A549 (cell line): ENCODE results near the gene ZNF322.

Source experiments
- BCL3 ChIP-seq: fragments of >200 bp; sonication (Bioruptor Twin); formaldehyde crosslinking; IDR thresholded peaks from 3 replicates; pipeline ENCODE4 v1.6.1; 2016
- CTCF ChIP-seq: fragments of >200 bp; sonication (Bioruptor Twin); formaldehyde crosslinking; IDR thresholded peaks from 3 replicates; pipeline ENCODE4 v1.5.1; 2016
- ELK1 ChIP-seq: fragments of 150-350 bp; IDR thresholded peaks from 2 replicates; pipeline ENCODE4 v1.6.1; 2014; ENCODE audit warnings: low read depth, mild to moderate bottlenecking, low read length
- EP300 ChIP-seq, 2 experiments: fragments of >200 bp; sonication (Bioruptor Twin); formaldehyde crosslinking; IDR thresholded peaks; 2 replicates in 1 of 2; 3 replicates in 1 of 2; pipeline ENCODE4 v1.6.1; 2016 to 2017
- ESRRA ChIP-seq: fragments of 150-350 bp; IDR thresholded peaks from 2 replicates; pipeline ENCODE4 v1.6.1; 2014; ENCODE audit warnings: mild to moderate bottlenecking, low read length, borderline replicate concordance
- KDM5A ChIP-seq: fragments of 200-600 bp; sonication (generic); IDR thresholded peaks from 2 replicates; pipeline ENCODE4 v1.6.1; 2016; ENCODE audit warnings: antibody characterized with exemption, mild to moderate bottlenecking
- MAX ChIP-seq: IDR thresholded peaks from 2 replicates; pipeline ENCODE4 v1.6.1; 2012
- PBX3 ChIP-seq: IDR thresholded peaks from 2 replicates; pipeline ENCODE4 v1.6.1; 2012
- POLR2A ChIP-seq: IDR thresholded peaks from 2 replicates; pipeline ENCODE4 v1.6.1; 2012; ENCODE audit warnings: mild to moderate bottlenecking, low read length
- RAD21 ChIP-seq, 2 experiments: fragments of >200 bp in 1 of 2; sonication (Bioruptor Twin) in 1 of 2; formaldehyde crosslinking in 1 of 2; IDR thresholded peaks in 1 of 2; conservative IDR thresholded peaks in 1 of 2; 2 replicates in 1 of 2; 3 replicates in 1 of 2; pipeline ENCODE4 v1.6.1; 2012 to 2018; ENCODE audit warnings: inconsistent platforms in 1 of 2
- SMC3 ChIP-seq: fragments of >200 bp; sonication (Bioruptor Twin); formaldehyde crosslinking; IDR thresholded peaks from 3 replicates; pipeline ENCODE4 v1.6.1; 2018; ENCODE audit warnings: inconsistent platforms
- TP53 ChIP-seq: fragments of 250-450 bp; sonication (Bioruptor Pico); IDR thresholded peaks from 2 replicates; pipeline ENCODE4 v1.5.0; 2021; ENCODE audit warnings: mild to moderate bottlenecking, moderate library complexity

GRCh38 chr6:26646074-26646473 is 13.5 kb downstream of the ZNF322 start:
- TF ChIP-seq CTCF = no peak
- TF ChIP-seq BCL3 = no peak
- no peak for TF ChIP-seq MAX
- no peak for TF ChIP-seq RAD21 (conservative IDR thresholded peaks at IDR 0.05 in 1 of 2, IDR thresholded peaks at IDR 0.05 in 1 of 2)
- TF ChIP-seq SMC3 = no peak
- no peak for TF ChIP-seq KDM5A
- no peak for TF ChIP-seq POLR2A
- no peak for TF ChIP-seq TP53
- TF ChIP-seq ELK1 = no peak
- TF ChIP-seq EP300 (IDR thresholded peaks at IDR 0.05) = no peak
- no peak for TF ChIP-seq ESRRA
- TF ChIP-seq PBX3 = no peak
